ENCODE measurements around the gene GPR137.

- TF ChIP-seq CTCF (IDR thresholded peaks at IDR 0.05) (no peak), POLR2A (IDR thresholded peaks at IDR 0.05) (no peak)
Observed at GRCh38 chr11:64337538-64338249, 52.0 kb downstream of the GPR137 start.

Data from adrenal gland (tissue), 5 donors.